RWPE1 (cell line): ENCODE results near the gene THADA.

ENCODE experiments used
- CTCF ChIA-PET: fragments of 350-600 bp; sonication (Branson Sonifier 250); formaldehyde crosslinking; extraction: SDS; loops from one replicate; lab custom pipeline; 2021; lab: Yijun Ruan, JAX
- POLR2A ChIA-PET: fragments of 400-600 bp; formaldehyde crosslinking; extraction: SDS; loops from one replicate; lab custom pipeline; 2020; ENCODE audit warnings: antibody characterized with exemption; ENCODE audit not compliant: low non-redundant PET; lab: Yijun Ruan, JAX
- DNase-seq: peaks from one replicate; pipeline ENCODE4 v3.0.0; 2012; ENCODE audit warnings: low spot score
- H3K27ac ChIP-seq: fragments of 450-650 bp; 2 replicates; pipeline ENCODE4 v1.5.1; 2017
- TF ChIP-seq, protein P1 (sequence below): fragments of 450-650 bp; conservative IDR thresholded peaks from 2 replicates; pipeline ENCODE4 v1.5.1; 2017; ENCODE audit warnings: low read depth, mild to moderate bottlenecking

The THADA gene

DNA sequence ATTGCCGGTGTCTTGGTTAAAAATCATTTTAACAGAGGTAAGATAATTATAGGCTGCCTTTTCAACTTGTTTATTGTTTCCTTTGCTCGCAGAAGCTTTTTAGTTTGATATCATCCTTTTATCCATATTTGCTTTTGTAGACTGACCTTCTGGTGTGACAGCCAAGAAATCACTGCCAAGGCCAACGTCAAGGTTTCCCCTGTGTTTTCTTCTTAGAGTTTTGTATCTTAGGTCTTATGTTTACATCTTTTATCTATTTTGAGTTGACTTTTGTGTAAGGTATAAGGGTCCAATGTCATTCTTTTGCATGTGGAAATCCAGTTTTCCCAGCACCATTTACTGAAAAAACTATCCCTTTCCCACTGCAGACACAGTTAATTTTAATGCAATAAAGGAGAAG lies 240.4 kb downstream of the THADA start:
- CTCF ChIA-PET: interaction anchor here (0.6 kb wide), 1 partner anchor 25 kb away, joined by 4 read pairs; no protein-coding TSS in a partner anchor
- POLR2A ChIA-PET: no interaction called here
- H3K27ac ChIP-seq: no peak overlapping the region
- TF ChIP-seq, protein P1, sequence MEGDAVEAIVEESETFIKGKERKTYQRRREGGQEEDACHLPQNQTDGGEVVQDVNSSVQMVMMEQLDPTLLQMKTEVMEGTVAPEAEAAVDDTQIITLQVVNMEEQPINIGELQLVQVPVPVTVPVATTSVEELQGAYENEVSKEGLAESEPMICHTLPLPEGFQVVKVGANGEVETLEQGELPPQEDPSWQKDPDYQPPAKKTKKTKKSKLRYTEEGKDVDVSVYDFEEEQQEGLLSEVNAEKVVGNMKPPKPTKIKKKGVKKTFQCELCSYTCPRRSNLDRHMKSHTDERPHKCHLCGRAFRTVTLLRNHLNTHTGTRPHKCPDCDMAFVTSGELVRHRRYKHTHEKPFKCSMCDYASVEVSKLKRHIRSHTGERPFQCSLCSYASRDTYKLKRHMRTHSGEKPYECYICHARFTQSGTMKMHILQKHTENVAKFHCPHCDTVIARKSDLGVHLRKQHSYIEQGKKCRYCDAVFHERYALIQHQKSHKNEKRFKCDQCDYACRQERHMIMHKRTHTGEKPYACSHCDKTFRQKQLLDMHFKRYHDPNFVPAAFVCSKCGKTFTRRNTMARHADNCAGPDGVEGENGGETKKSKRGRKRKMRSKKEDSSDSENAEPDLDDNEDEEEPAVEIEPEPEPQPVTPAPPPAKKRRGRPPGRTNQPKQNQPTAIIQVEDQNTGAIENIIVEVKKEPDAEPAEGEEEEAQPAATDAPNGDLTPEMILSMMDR: no peak
- no peak for DNase-seq

GRCh38 chr2:43349904-43350303 lies 245.9 kb downstream of the THADA start:
- TF ChIP-seq, protein P1: no peak
- POLR2A ChIA-PET: no interaction called here
- H3K27ac ChIP-seq: no peak overlapping the region
- CTCF ChIA-PET: no interaction called here
- no peak for DNase-seq

DNA sequence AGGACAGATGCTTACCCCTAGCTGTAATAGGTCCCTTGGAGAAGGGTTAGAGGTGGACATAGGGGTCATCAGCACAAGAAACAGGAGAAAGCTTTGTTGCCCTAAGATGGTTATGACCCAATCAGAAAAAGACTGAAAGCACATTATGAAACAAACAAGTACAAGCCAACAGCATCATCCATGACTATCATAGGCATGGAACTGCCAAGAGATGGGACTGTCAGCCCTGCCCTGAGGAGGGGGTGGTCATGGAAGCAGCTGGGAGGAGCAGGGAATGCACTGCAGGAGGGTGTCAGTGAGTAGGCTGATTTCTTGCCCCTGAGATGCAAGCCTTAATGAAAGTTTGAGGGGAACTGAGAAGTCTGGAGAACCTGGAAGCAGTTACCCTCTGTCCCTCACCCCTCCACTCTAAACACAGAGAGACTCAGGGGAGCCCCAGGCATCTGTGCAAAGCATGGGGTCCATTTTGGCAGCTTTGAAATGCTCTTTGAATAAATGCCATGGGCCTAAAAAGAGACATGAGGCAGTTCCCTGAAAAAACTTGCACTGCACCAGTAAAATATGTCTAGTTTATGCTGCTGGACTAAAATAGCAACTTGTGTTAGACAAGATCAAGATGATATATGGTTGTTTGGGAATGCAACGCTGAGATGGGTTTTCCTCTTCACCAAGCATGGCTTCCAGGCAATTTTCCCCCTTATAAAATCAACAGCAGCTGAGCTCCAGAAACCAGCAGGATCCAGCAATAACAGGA lies 246.8 kb downstream of the THADA start:
- H3K27ac ChIP-seq: no peak overlapping the region
- TF ChIP-seq, protein P1: no peak
- POLR2A ChIA-PET: no interaction called here
- DNase-seq: no peak
- CTCF ChIA-PET: no interaction called here

- CTCF ChIA-PET: no interaction called here
- no peak overlapping the region for H3K27ac ChIP-seq
- POLR2A ChIA-PET: no interaction called here
- DNase-seq: no peak
- TF ChIP-seq, protein P1: no peak
These were observed 248.1 kb downstream of the THADA start for GRCh38 chr2:43347746-43348145.

DNA sequence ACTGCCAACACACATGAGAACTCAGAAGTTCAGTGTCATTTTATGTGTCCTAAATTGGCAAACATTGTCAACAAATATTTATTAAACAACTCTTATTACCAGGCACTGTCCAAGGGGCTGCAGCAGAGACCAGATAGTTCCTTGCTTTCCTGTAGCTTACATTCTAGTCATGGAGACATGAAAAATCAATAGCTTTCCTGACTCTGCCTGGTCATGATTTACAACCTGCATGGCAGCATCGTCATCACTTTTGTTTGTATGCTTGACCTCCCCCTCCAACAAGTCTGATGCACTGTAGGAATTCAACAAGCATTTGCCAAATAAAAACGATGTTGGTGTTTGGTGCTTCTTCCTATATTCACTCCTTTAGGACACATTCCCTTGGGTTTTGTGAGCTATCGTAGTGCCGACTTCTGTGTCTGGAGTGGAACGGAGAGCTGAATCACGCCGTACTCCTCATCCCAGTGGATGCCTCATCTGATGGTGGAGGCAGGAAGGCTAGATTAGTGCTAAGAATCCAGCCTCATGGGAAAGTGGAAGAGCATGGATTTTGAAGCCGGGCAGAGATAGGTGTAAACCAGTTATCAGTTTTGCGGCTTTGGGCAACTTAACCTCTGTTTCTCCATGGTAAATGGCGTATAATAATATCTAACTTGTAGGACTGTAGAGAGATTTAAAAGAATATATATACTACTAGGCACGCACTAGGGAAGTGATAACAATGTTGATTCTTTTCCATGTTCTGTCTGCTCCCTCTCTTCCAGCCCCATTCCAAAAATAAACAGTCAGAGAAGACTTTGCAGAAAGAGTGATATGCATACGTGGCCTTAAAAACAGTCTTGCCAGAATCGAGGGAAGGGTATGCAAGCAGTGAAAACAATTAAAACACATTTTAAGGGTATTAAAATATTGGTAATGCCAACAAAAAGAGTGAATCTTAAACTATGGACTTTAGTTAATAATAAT lies 249.0 kb downstream of the THADA start:
- ChIA-PET POLR2A (no interaction called here), CTCF (no interaction called here)
- no peak for DNase-seq
- H3K27ac ChIP-seq: no peak overlapping the region
- TF ChIP-seq, protein P1: no peak

DNA sequence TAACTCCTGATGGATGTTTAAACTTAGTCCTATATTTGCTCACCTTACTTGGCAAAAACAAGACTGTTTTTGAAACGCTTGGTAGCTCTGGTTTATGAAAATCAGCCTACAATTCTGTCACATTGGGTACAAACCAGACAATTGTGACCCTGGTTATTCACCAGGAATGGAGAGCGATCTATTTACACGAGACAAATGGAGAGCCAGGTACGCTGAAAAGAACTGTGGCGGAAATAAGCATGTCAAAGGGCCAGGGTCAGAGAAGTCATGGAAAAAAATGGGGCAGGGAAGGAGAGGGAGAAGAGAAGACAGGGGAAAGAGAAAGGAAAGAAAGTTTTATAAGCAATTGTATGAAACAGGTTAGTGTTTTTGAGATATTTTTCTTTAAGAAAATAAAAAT lies 250.0 kb downstream of the THADA start:
- no peak overlapping the region for H3K27ac ChIP-seq
- POLR2A ChIA-PET: no interaction called here
- no peak for DNase-seq
- TF ChIP-seq, protein P1: no peak
- CTCF ChIA-PET: interaction anchor here (0.7 kb wide), 1 partner anchor 92 kb away, joined by 3 read pairs; no protein-coding TSS in a partner anchor
